HG03439 (cell line): ENCODE measurements around the gene RNF115.
"Not testable (repeated sequence)": the region's sequence is repeated elsewhere in the genome, so short reads cannot be mapped to it uniquely, and the experiment has no call there.

Experiments
- ATAC-seq: cut with Tn5 transposase; IDR thresholded peaks from one replicate; pipeline ENCODE4 v1.9.1; 2021; ENCODE audit warnings: mild to moderate bottlenecking, moderate library complexity; ENCODE audit not compliant: unreplicated experiment

The RNF115 gene

GRCh38 chr1:145747398-145748247 is 76.3 kb downstream of the RNF115 start:
- no peak for ATAC-seq

- ATAC-seq, result no peak
Measured at GRCh38 chr1:145740269-145740668, 83.6 kb downstream of the RNF115 start.

DNA sequence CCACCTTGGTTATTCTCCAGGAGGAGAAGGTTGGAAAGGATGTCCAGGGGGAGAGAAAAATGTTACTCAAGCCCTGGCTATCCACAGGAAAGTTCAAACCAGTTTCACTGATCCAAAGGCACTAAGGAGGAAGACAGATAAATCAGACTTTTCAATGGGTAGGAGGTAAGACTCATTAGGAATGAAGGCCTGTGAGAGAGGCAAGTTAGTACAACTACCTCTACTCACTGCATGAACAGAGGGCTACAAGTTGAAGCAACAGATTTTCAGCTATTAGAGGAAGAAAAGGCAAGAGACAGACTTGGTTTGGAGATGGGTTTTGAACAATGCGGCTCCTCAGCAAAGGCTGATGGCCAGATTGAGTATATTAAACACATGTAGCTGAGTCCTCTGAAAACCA is 87.7 kb downstream of the RNF115 start:
- ATAC-seq, result no peak

- ATAC-seq, result no peak
Measured at GRCh38 chr1:145730900-145731299, 93.0 kb downstream of the RNF115 start.

- no peak for ATAC-seq
Measured at GRCh38 chr1:145730467-145730866, 93.4 kb downstream of the RNF115 start.

DNA sequence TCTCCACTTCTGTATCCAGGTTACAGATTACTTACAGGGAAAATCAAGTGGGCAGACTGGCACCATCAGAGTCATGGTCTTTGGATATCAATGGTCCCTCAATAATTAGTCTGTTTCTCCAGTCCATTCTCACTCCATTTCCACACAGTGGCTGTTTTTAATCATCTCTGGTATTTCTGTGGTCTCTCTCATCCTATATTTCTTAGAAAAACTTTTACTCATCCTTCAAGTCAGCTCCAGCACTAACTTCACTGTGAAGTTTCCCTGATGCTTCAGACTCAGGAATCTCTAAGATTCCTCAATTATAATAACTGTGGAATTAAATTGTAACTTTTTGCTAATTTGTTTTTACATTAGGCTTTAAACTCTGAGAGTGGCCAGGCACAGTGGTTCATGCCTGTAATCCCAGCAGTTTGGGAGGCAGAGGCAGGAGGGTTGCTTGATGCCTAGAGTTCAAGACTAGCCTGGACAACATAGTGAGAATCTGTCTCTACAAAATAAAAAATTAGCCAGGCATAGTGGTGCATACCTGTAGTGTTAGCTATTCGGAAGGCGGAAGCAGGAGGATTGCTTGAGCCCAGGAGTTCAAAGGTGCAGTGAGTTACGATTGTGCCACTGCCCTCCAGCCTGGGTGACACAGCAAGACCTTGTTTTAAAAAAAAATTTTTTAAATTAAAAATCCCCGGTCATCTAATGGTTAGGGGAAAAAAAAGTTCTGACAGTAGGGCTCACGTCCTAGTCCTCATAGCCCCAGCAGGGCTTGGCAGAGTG is 94.0 kb downstream of the RNF115 start:
- ATAC-seq, result no peak

- ATAC-seq, result no peak
Measured at GRCh38 chr1:145729196-145729595, 94.7 kb downstream of the RNF115 start.

- ATAC-seq, result not testable (repeated sequence)
Measured at GRCh38 chr1:145726193-145726592, 97.7 kb downstream of the RNF115 start.

GRCh38 chr1:145720878-145721671 is 102.8 kb downstream of the RNF115 start:
- no peak for ATAC-seq

- ATAC-seq, result no peak
Measured at GRCh38 chr1:145720556-145720877, 103.4 kb downstream of the RNF115 start.

DNA sequence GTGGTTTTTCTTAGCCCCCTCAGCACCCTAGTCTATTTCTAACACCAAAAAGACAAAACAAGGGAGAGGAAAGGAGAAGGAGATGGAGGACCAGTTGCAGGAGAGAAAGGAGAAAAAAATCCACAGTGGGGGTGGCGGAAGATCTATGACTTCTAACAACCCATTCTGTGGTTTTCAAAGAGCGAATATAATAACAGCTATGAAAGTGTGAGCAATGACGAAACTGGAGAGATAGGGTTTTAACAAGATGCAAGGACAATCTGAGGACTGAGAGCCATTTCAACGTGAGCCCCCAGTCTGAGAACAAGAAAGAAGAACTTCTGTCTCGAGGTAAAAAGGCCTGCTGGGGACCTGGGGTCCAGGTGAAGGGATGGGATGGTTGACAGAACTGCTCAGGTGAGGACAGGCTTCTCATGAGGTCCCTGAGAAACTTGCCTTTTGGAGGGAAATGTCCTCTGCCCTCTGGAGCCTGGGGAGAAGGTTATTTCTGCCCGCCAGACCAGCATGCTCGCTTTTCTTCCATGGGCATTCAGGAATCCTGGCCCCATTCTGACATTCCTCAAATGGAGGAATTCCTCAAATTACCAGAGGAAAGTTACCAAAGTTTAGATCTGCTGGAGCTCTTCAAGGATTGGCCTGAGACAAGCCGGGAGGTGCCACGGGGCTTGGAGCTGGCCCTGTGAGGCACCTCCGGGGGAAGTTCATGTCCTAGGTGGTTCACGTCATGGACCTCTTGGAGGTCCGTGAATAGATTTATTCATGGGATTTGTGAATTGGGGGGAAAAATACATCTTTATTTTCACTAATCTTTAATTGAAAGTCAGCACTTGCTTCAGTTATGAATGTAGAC is 104.4 kb downstream of the RNF115 start, which contains the start of gene CD160:
Gene CD160 (plus strand): TSS at position 270 of the 850 bp plus-strand sequence. CDS start 8,829 bp downstream, outside the sequence.
- ATAC-seq, result no peak

GRCh38 chr1:145718465-145718864 is 105.4 kb downstream of the RNF115 start:
- ATAC-seq, result not testable (repeated sequence)

DNA sequence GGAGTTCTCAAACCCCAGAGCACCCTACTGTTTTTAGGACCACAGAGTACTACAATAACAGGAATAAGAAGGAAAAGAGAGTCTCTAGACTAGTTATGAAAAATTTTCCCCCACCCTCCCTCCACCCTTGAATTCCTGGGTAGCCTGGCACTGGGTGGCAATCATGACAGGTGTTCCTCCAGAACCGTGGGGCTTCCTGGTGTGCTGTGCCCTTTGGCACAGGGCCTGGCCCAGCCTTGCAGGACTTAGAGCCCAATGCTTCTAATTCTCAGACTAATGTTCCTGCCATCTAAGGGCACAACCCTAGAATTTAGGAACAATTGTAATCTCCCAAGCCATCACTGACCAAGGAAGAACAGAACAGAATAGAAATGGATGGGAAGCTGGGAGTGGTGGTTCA is 106.1 kb downstream of the RNF115 start:
- no peak for ATAC-seq

DNA sequence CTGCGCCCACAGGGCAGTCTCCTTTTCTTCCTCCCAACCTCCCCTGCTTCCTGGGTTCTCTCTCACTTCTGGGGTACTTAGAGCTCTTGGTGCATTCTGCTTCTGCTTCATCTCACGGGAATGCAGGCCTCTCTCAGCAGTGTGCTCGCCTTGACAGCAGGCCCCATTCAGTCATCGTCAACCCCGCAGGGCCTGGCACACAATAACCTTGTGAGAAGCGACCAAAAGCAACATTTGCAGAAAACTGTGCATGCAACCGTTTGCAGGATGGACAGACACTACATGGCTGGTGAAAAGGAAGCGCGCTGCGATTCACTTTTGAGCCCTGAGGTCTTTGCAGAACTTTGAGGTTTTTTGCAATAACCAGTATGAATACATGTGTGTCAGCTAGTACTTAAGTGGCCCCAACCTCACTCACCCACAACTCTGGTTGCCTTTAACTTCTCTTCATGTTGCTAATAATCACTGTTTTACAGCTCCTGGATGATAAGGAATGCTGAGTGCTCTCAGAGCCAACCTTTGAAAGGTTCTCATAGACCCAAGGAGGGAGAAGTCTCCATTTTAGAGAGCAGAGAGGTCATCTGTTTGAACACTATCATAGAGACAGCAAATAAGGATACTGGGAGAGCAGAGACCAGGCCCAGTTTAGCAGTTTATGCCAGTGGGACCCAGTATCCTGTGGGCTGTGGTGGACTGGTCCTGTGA is 107.1 kb downstream of the RNF115 start:
- no peak for ATAC-seq

DNA sequence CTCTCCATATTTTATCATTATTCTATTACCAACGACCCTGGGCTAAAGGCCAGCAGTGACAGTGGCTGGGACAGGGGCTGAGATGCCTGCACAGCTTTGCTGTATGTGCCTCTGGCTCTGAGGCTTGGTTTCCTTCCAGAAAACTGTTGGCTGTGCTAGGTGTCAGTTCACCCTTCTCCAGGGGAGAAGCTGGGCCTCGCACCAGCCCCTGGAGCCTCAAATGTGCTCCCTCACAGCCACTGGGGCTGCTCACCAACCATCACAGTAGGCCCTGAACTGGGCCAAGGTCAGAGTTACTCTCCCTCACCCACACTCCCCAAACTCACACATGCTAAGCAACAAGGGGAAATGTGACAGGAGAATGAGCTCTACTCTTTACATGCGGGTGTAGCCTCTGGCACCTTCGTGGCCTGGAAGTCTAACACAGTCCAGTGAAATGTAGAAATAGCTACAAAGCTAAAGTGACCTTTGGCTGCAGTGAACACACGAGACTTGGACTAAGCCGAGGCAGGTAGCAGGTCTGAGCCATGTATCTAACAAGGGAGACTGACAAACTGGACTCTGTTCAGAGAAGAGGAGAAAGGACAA is 109.3 kb downstream of the RNF115 start:
- no peak for ATAC-seq

- ATAC-seq, result no peak
Measured at GRCh38 chr1:145711213-145711651, 112.7 kb downstream of the RNF115 start.

GRCh38 chr1:145710291-145711027 is 113.4 kb downstream of the RNF115 start:
- ATAC-seq, result no peak

- no peak for ATAC-seq
Measured at GRCh38 chr1:145708063-145708462, 115.8 kb downstream of the RNF115 start.
